HG03175 (cell line): Measurements from ENCODE around the gene TRPV3.
"Not testable (repeated sequence)": the region's sequence is repeated elsewhere in the genome, so short reads cannot be mapped to it uniquely, and the experiment has no call there.

Experiments used
- ATAC-seq: cut with Tn5 transposase; IDR thresholded peaks from one replicate; pipeline ENCODE4 v1.9.1; 2021; ENCODE audit warnings: mild to moderate bottlenecking, moderate library complexity; ENCODE audit not compliant: unreplicated experiment

Gene TRPV3

GRCh38 chr17:3527468-3527867, 30.1 kb downstream of the TRPV3 start:
- no peak for ATAC-seq

DNA sequence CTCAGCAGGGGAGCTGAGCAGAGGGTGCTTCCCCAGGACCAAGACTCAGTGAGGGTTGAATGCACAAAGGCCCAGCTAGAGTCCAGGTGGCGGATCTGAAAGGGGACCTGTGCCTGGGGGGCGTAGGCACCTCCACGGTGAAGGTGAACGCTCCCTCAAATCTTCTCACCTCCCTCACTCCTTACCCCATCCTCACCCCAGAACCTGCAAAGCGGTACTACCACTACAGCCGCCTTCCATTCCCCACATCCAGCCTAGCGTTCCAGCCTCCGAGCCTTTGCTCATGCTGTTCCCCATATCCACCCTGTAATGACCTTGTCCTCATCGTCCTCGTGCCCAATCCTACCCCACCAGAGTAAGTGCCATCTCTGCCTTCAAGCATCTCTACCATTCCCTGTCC, 30.6 kb downstream of the TRPV3 start:
- no peak for ATAC-seq

- ATAC-seq: no peak
Observed at GRCh38 chr17:3526491-3526890, 31.1 kb downstream of the TRPV3 start.

DNA sequence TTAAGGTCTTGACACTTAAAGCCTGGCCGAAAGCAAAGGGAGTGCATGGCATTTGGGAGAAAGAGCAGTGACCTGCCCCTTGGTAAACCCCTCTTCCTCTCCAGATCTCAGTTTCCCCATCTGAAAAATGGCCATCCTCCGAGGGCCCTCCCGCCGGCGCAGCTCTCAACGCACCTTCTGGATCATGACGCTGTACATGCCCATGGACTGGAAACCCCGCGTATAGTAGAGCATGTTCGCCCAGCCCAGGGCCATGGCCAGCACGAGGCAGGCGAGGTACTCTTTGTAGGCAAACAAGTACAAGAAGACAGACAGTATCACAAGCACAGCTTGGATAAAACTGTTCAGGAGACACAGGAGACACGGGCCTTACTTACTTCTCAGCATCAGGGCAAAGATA, 33.6 kb downstream of the TRPV3 start:
- no peak for ATAC-seq

DNA sequence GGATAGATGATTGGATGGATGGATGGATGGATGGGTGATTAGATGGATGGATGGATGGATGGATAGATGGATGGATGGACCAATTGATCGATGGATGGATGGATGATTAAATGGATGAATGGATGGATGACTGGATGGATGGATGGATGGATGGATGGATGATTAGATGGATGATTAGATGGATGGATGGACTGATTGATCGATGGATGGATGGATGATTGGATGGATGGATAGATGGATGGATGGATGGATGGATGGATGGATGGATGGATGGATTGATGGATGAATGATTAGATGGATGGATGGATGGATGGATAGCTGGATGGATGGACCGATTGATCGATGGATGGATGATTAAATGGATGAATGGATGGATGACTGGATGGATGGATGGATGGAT, 38.1 kb downstream of the TRPV3 start:
- not testable (repeated sequence) for ATAC-seq

- no peak for ATAC-seq
Observed at GRCh38 chr17:3514873-3515272, 42.7 kb downstream of the TRPV3 start.

DNA sequence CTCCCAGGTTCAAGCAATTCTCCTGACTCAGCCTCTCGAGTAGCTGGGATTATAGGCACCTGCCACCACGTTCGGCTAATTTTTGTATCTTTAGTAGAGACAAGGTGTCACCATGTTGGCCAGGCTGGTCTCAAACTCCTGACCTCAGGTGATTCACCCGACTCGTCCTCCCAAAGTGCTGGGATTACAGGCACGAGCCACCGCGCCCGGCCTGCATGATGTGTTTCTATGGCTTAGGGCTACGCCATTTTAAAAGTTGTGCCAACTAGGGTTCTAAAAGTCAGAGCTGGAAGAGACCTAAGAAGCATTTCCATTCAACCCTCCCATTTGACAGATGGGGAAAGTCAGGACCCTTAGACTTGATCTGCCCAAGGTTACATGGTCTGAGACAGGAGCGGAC, 43.4 kb downstream of the TRPV3 start:
- not testable (repeated sequence) for ATAC-seq

GRCh38 chr17:3513305-3514035, 44.1 kb downstream of the TRPV3 start:
- ATAC-seq: no peak

GRCh38 chr17:3512505-3513171, 45.0 kb downstream of the TRPV3 start:
- ATAC-seq: no peak

GRCh38 chr17:3511852-3512504, 45.6 kb downstream of the TRPV3 start:
- no peak for ATAC-seq

GRCh38 chr17:3510090-3510489, 47.5 kb downstream of the TRPV3 start:
- ATAC-seq: no peak

- ATAC-seq: no peak
Observed at GRCh38 chr17:3507869-3508268, 49.7 kb downstream of the TRPV3 start.

GRCh38 chr17:3507071-3507470, 50.5 kb downstream of the TRPV3 start:
- ATAC-seq: no peak

GRCh38 chr17:3506054-3506453, 51.6 kb downstream of the TRPV3 start:
- ATAC-seq: no peak

GRCh38 chr17:3505008-3505407, 52.6 kb downstream of the TRPV3 start:
- ATAC-seq: no peak

- no peak for ATAC-seq
Observed at GRCh38 chr17:3503285-3503684, 54.3 kb downstream of the TRPV3 start.

GRCh38 chr17:3502466-3502865, 55.1 kb downstream of the TRPV3 start:
- ATAC-seq: no peak

GRCh38 chr17:3501344-3501743, 56.3 kb downstream of the TRPV3 start:
- no peak for ATAC-seq

DNA sequence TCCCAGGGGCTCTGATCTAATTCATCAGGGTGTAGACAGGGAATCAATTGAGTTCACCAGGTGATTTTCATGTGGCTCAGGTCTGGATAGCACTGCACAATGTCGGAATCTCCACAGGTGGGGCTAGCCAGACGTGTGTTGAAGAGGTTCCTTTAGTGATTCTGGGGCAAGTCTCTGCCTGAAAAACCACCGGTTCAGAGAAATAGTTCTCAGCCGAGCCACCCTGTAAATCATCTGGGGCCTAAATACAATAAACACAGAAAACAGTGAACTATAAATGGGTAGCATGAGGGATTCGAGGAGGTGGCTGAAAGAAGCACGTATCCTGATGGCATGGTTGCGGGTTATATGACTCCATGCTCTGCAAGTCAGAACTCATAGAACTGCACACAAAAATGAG, 60.5 kb downstream of the TRPV3 start:
- no peak for ATAC-seq

- ATAC-seq: no peak
Observed at GRCh38 chr17:3485481-3486068, 72.0 kb downstream of the TRPV3 start.

GRCh38 chr17:3482852-3483251, 74.8 kb downstream of the TRPV3 start:
- ATAC-seq: no peak

DNA sequence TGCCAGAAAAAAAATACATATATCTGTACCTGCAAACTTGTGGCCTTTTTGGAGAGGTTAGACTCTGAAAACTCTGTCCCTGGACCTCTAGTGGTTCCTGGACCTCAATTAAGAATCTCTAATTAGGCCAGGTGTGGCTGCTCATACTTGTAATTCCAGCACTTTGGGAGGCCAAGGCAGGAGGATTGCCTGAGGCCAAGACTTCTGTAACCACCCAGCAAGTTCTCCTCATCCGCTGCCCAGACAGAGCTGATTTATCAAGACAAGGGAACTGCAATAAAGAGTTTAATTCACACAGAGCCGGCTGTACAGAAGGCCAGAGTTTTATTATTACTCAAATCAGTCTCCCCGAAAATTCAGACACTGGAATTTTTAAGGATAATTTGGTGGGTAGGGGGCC, 77.6 kb downstream of the TRPV3 start:
- no peak for ATAC-seq
